ENCODE data around the gene PDCD1.
"Not testable (repeated sequence)": the region's sequence is repeated elsewhere in the genome, so short reads cannot be mapped to it uniquely, and the experiment has no call there.

The PDCD1 gene

GRCh38 chr2:241811201-241811951 is 47.3 kb downstream of the PDCD1 start:
- DNase-seq = no peak

DNA sequence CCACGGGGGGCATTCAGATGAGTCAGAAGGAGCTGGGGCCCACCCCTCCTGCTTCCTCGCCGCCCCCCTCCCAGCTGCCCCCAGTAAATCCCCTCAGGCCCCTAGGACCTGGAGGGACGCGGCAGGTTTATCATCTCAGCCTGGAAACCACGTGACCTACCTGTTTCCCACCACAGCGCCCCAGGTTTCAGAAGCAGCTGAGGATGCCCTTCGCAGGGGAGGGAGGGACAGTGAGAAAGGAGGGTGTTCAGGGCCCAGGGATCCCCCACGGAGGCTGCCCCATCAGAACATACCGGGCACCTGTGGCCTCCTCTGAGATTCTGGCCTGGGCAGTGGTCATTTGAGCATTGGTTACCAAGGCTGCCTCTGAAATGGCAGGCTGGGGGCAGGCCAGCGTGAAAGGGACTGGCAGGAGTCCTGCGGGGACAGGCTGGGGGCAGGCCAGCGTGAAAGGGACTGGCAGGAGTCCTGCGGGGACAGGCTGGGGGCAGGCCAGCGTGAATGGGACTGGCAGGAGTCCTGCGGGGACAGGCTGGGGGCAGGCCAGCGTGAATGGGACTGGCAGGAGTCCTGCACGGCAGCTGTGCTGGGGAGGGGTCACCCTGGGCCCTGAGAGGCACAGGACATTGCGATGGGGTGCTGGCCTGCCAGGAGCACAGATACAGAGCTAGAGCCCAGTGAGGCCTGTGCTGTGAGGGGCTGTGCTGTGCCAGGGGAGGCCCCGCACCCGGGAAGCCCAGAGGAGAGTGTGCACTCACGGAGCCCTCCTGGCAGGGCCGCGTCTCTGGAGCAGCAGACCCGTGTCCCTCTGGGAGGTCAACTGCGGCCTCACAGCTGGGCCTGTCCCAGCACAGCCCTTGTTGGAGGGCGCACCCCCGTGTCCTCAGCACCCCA is 48.1 kb downstream of the PDCD1 start:
- DNase-seq = no peak

GRCh38 chr2:241809383-241810306 is 49.0 kb downstream of the PDCD1 start:
- DNase-seq = no peak

DNA sequence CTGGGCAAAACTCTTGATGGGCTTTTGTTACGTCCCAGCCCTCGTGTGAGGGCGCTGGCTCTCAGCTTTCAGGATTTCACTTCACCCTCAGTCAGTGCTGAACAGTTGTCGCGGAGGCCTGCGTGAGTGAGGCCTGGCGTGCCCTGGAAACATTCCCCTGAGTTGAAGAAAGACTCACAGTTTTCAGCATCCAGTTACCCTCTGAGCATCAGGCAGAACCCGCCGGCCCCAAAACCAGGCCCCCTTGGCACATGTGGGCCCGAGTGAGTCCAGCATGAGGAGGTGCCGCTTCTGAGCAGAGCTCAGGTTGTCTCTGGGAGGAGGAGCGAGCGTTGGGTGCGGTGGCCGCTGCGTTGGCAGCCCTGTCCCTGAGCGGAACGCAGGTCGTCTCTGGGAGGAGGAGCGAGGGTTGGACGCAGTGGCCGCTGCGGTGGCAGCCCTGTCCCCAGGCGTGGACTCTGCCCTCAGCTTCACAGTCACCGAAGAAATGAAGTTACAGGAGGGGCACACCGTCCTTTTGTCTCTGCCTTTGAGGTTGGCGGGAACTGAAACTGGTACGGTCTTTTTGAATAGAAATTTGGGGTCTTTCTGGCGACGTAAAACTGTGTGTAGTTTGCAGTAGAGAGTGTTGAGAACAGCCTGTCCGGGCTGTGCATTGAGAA is 49.8 kb downstream of the PDCD1 start, which contains the start of gene NEU4:
NEU4 (plus strand) TSS at position 473 of the 662 bp plus-strand sequence. CDS start 5,292 bp downstream, outside the sequence.
- peak; percentile 61 for DNase-seq

GRCh38 chr2:241808051-241808720 is 50.5 kb downstream of the PDCD1 start:
- DNase-seq = no peak

- DNase-seq = not testable (repeated sequence)
Measured at GRCh38 chr2:241806217-241806616, 52.5 kb downstream of the PDCD1 start.

- DNase-seq = no peak
Measured at GRCh38 chr2:241804326-241805229, 54.1 kb downstream of the PDCD1 start.

GRCh38 chr2:241803387-241804325 is 55.0 kb downstream of the PDCD1 start:
- no peak for DNase-seq

DNA sequence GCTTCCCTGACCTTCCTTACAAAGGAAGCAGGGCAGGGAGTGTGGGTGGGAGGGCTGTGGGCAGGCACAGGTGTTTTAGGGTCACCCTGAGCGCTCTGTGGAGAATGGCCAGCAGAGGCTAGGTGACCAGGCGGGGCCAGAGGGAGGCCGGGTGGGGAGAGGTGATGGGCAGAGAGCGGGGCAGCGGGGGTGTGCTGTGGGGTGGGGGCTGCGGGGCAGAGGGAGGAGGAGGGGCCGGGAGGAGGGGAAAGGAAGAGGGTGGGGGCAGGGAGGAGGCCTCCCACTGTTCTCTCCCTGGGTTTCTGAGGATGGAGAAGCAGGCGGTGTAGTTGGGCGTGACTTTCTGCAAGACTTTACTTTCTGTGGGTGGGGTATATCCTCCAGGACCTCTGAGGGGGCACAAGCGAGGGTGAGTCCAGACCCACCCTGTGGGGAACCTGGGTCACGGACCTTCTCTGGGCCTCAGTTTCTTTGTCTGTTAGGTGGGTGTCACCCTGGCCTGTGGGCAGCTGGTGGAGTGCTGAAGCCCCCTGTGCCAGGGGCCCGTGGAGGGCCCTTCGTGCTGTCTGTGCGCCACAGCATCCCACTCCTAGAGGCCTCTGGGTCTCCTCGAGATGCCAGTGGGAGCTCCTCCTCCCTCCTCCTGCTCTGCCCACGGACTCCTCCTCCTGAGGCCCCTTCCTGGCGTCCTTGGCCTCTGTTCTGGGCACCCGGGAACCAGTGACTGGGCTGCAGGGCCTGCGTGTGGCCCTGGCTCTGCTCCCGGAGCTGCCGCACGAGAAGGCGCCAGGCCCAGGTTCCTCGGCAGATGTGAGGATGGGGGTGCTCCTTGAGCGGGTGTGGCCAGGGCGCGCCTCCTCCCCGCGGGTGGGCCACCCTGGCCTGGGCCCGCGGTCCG is 56.0 kb downstream of the PDCD1 start:
- no peak for DNase-seq

DNA sequence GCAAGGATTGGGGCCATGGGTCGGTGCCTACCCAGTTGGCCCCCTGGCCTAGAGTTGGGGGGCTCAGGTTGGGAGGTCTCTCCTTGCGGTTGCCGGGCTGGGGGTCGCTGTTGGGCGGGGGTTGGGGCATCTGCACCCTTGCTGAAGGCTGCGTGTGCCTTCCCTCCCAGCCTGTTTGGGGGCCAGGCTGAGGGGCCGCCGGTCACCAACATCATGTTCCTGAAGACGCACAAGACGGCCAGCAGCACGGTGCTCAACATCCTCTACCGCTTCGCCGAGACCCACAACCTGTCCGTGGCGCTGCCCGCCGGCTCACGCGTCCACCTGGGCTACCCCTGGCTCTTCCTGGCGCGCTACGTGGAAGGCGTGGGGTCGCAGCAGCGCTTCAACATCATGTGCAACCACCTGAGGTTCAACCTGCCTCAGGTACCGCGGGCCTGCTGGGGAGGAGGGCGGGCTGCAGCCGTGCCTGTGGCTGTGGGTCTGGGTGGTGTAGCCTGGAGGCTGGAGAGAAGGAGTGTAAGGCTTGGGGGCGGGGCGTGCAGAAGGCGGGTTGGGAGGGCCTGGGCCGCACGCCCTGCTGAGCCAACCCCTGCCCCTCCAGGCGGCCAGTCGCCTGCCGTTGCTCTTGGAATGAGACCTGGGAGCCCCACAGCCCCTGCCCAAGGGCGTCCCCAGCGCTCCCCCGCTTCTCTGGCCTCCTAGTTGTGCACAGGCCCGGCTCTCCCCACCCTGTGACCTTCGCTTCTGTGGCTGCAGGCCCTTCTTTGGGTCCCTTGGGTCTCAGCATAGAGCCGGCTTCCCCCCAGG is 56.9 kb downstream of the PDCD1 start:
- no peak for DNase-seq

DNA sequence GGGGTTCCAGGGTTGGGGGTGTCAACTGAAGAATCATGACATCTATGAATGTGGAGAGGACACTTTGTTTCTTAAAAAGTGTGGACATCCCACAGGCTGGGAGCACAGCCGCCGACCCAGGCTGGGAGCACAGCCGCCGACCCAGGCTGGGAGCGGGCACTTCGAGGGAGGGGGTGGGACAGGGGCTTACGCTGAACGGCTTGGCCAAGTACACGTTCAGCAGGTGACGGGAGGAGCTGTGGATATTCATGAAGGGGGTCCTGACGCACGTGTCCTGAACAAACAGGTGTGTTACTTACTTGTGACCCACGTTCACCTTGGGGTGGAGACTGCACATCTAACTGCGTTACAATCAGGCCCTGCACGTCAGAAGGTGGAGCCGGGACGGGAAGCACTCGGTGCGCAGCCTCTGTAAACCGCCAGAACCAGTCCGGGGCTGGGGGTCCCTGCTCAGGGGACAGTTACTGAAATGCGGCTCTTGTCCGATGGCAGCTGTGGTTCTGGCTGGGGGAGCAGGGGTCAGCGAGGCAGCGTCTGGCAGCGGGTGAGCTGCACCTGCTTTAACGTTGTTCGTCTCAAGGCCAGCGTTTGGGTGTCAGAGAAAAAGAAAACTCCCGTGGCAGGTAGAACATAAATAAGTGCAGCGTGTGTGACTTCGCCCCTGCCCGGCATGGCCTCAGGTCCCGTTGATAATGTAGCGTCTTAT is 58.3 kb downstream of the PDCD1 start:
- not testable (repeated sequence) for DNase-seq

Data from DMS53 (cell line).